ENCODE results near the gene FEN1.

DNA sequence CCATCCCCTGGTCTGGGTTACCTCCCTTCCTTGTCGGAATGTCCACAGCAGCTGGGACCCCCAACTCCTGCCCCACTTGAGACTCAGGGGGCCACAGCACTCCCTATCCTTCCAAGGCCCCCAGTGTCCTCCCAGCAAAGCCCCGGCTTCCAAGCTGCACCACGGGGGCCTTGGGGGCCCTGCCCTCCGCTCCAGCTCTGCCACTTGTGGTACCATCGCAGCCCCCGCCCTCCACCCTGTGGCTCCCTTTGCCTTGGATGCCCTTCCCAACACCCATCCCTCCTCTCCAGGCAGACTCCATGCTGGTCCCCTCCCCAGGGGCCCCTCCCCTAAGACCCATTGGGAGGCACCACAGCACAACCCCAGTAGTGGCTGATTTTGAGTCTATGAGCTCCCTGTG lies 17.6 kb upstream of the FEN1 start:
- no peak for TF ChIP-seq CHD4 (IDR thresholded peaks at IDR 0.05; ENCODE audit: borderline replicate concordance)
- TF ChIP-seq FOSL2 (IDR thresholded peaks at IDR 0.05) = no peak
- no peak for TF ChIP-seq FOSL2 (CRISPR knock-in tag; IDR thresholded peaks at IDR 0.05)
- TF ChIP-seq POLR2A (IDR thresholded peaks at IDR 0.05; ENCODE audit: low read length) = no peak
- TF ChIP-seq, protein P1, sequence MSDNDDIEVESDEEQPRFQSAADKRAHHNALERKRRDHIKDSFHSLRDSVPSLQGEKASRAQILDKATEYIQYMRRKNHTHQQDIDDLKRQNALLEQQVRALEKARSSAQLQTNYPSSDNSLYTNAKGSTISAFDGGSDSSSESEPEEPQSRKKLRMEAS (IDR thresholded peaks at IDR 0.05) = no peak
- TF ChIP-seq, protein P2, sequence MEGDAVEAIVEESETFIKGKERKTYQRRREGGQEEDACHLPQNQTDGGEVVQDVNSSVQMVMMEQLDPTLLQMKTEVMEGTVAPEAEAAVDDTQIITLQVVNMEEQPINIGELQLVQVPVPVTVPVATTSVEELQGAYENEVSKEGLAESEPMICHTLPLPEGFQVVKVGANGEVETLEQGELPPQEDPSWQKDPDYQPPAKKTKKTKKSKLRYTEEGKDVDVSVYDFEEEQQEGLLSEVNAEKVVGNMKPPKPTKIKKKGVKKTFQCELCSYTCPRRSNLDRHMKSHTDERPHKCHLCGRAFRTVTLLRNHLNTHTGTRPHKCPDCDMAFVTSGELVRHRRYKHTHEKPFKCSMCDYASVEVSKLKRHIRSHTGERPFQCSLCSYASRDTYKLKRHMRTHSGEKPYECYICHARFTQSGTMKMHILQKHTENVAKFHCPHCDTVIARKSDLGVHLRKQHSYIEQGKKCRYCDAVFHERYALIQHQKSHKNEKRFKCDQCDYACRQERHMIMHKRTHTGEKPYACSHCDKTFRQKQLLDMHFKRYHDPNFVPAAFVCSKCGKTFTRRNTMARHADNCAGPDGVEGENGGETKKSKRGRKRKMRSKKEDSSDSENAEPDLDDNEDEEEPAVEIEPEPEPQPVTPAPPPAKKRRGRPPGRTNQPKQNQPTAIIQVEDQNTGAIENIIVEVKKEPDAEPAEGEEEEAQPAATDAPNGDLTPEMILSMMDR (IDR thresholded peaks at IDR 0.05) = no peak

Measured in A549 (cell line).